Tibial artery (tissue), 4 donors: ENCODE measurements around the gene PAX2.

Experiments
- DNase-seq, 2 donors: peaks; one replicate each; pipeline ENCODE4 v3.0.0-alpha.2; 2019
- H3K27ac ChIP-seq, 2 donors: fragments of 200-600 bp; sonication (generic) in 1 of 2; 1 replicate in 1 of 2; 2 replicates in 1 of 2; pipeline ENCODE4 v1.5.1; 2018 to 2019; ENCODE audit warnings: mild to moderate bottlenecking in 1 of 2
- H3K27me3 ChIP-seq, 2 donors: fragments of 200-600 bp; sonication (generic) in 1 of 2; one replicate each; pipeline versions ENCODE4 v1.5.1 to v1.6.0; 2016 to 2019
- H3K36me3 ChIP-seq, 3 donors: fragments of 200-600 bp; sonication (generic) in 2 of 3; one replicate each; pipeline ENCODE4 v1.5.1; 2016 to 2019; ENCODE audit warnings: mild to moderate bottlenecking in 2 of 3
- H3K4me1 ChIP-seq, 4 donors: fragments of 200-600 bp; sonication (generic) in 2 of 4; 1 replicate in 3 of 4; 2 replicates in 1 of 4; pipeline ENCODE4 v1.5.1; 2016 to 2019
- H3K4me3 ChIP-seq, 2 donors: fragments of 200-600 bp; sonication (generic) in 1 of 2; 1 replicate in 1 of 2; 2 replicates in 1 of 2; pipeline ENCODE4 v1.5.1; 2018 to 2019; ENCODE audit warnings: mild to moderate bottlenecking in 2 of 2
- H3K9me3 ChIP-seq, 3 donors: fragments of 200-600 bp; sonication (generic) in 1 of 3; one replicate each; pipeline ENCODE4 v1.5.1; 2016 to 2019
- intact Hi-C: fragments of 100-400 bp; cut with DNase I; formaldehyde crosslinking; loops from one replicate; pipeline ENCODE4 v1.15.0; 2023; ENCODE audit warnings: low total_unique reads
- TF ChIP-seq, protein P1 (sequence below), 2 experiments: fragments of 200-600 bp in 1 of 2; fragments of 450-650 bp in 1 of 2; IDR thresholded peaks; one replicate each; pipeline ENCODE4 v1.5.1; 2017 to 2019; ENCODE audit warnings: antibody characterized with exemption in 2 of 2, mild to moderate bottlenecking in 1 of 2, moderate library complexity in 1 of 2

PAX2 gene

DNA sequence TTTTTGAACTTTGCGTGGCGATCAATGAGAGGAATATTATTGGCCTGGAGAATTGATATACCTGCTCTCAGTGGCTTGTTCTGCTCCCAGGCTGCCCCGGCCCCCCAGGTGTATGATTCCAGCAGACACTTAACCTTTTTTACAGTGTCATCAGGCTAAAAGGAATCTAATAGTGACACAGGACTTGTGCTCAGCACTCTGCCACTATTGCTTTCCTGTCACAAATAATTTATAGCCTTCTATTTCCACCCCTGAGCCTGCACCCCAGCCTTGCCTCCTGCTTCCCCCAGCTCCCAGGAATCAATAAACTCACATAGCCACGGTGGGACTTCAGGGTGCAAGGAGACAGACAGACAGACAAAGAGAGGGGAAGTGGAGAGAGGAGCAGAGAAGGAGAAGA, 28.3 kb downstream of the PAX2 start:
- no peak for DNase-seq
- intact Hi-C loops: no loop called here
- peaks cover 0 to 39% of the 10 kb centered on the region in 2 donors for H3K27me3 ChIP-seq
- no peaks in the 10 kb centered on the region for H3K9me3 ChIP-seq
- H3K4me3 ChIP-seq: no peak overlapping the region
- no peaks in the 10 kb centered on the region for H3K36me3 ChIP-seq
- H3K4me1 ChIP-seq: no peaks in the 10 kb centered on the region
- TF ChIP-seq, protein P1, sequence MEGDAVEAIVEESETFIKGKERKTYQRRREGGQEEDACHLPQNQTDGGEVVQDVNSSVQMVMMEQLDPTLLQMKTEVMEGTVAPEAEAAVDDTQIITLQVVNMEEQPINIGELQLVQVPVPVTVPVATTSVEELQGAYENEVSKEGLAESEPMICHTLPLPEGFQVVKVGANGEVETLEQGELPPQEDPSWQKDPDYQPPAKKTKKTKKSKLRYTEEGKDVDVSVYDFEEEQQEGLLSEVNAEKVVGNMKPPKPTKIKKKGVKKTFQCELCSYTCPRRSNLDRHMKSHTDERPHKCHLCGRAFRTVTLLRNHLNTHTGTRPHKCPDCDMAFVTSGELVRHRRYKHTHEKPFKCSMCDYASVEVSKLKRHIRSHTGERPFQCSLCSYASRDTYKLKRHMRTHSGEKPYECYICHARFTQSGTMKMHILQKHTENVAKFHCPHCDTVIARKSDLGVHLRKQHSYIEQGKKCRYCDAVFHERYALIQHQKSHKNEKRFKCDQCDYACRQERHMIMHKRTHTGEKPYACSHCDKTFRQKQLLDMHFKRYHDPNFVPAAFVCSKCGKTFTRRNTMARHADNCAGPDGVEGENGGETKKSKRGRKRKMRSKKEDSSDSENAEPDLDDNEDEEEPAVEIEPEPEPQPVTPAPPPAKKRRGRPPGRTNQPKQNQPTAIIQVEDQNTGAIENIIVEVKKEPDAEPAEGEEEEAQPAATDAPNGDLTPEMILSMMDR (IDR thresholded peaks at IDR 0.05): no peak
- no peak overlapping the region for H3K27ac ChIP-seq

DNA sequence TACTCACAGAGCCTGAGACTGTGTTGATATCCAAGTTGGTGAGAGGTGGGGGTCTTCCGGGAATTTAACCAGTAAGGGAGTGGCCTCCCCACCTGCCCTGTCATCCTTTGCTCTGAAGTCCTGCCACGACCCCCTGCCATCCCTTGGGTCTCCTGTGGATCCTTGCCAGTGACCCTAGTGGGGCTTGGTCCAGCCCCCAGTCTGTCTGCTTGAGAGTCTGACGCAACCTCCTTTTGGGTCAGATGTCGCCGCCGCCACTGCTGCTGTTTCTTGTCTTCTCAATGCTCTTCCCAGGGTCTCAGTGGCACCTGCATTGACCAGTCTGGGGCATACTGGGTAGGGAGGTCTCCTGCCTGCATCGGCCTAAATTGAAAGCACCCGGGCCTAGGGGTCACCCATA, 28.8 kb downstream of the PAX2 start:
- intact Hi-C loops: no loop called here
- Histone ChIP-seq H3K27ac (no peak overlapping the region), H3K4me1 (no peaks in the 10 kb centered on the region), H3K27me3 (peaks cover 0 to 44% of the 10 kb centered on the region in 2 donors), H3K36me3 (no peaks in the 10 kb centered on the region), H3K4me3 (no peak overlapping the region), H3K9me3 (no peaks in the 10 kb centered on the region)
- DNase-seq: no peak
- TF ChIP-seq, protein P1 (IDR thresholded peaks at IDR 0.05): no peak

DNA sequence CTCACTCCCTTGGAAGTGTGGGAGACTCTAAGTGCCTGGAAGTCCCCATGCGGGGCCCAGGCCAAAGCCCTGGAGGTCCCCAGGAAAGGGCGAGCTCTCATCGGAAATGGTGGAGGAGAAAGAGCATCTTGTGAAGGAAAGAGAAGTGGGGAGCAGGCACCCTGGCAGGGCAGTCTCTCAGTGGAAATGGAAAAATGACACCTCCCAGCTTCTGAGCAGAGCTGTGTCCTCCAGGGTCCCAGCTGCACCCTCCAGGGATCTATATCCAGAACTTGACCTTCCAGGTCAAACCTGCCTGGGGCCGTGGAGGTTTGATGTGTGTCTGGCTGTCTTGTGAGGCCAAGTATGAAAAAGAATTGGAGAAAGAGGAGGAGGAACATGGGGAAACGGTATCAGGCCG, 29.5 kb downstream of the PAX2 start:
- Histone ChIP-seq H3K36me3 (no peaks in the 10 kb centered on the region), H3K4me3 (no peak overlapping the region), H3K4me1 (no peaks in the 10 kb centered on the region), H3K9me3 (no peaks in the 10 kb centered on the region), H3K27ac (no peak overlapping the region), H3K27me3 (peaks cover 0 to 46% of the 10 kb centered on the region in 2 donors)
- intact Hi-C loops: no loop called here
- TF ChIP-seq, protein P1 (IDR thresholded peaks at IDR 0.05): no peak
- DNase-seq: no peak

DNA sequence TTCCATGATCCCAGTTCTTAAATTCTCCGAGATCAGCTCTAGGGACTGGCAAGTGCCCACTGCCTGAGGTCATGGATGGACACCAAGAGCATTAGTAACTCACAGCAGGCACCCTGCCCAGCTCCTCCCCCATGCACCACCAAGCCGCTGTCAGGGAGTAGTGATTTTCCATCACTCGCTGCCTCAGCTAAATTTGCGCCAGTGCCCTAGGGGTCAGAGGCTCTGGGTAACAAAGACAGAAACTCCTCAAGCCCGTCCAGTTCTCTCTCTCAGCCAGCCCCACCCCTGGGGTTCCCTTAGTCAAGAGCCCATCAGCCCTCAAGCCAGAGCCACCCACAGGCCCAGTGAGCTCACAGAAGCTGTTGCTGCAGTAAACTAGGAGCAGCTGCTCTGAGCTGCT, 30.0 kb downstream of the PAX2 start:
- Histone ChIP-seq H3K36me3 (no peaks in the 10 kb centered on the region), H3K9me3 (no peaks in the 10 kb centered on the region), H3K4me3 (no peak overlapping the region), H3K4me1 (no peaks in the 10 kb centered on the region), H3K27ac (no peak overlapping the region), H3K27me3 (peaks cover 0 to 44% of the 10 kb centered on the region in 2 donors)
- TF ChIP-seq, protein P1 (IDR thresholded peaks at IDR 0.05): no peak
- intact Hi-C loops: no loop called here
- DNase-seq: no peak

DNA sequence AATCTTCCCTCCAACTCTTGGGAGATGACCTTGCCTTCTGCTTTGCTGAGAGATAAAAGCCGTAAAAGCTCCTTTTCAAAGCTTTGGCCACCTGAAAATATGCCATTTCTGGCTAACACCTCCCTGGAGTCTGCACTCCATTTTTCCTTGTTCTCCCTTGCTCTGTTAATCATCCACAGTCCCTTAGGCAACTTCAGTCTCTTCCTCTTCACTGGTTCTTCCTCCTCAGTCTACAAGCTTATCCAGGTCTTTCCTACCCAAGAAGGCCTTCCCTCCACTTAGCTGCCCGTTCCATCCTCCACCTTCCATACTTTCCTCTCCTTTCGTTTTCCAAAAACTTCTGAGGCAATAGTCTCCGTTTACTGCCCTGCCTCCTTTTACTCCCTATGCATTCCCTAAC, 30.5 kb downstream of the PAX2 start:
- no peaks in the 10 kb centered on the region for H3K4me1 ChIP-seq
- H3K36me3 ChIP-seq: no peaks in the 10 kb centered on the region
- no peaks in the 10 kb centered on the region for H3K9me3 ChIP-seq
- intact Hi-C loops: no loop called here
- H3K27me3 ChIP-seq: peaks cover 0 to 47% of the 10 kb centered on the region in 2 donors
- TF ChIP-seq, protein P1 (IDR thresholded peaks at IDR 0.05): no peak
- H3K27ac ChIP-seq: no peak overlapping the region
- H3K4me3 ChIP-seq: no peak overlapping the region
- no peak for DNase-seq

DNA sequence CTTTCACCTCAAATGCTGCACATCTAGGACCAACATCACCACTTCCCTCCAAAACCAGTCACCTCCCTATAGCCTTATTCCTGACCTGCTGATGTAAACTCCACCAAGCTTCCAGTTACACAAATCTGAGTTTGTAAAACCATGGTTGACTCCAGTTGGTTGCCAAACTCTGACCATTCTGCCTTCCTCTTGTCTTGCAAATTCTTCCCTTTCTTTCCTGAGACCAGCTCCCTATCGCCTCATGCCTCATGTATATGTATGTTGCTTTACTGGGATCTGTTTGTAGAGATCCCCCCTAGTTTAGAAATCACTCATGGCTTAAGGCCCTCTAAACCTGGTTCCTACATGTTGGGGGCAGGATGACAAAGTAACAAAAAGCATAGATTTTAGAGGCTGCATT, 31.3 kb downstream of the PAX2 start:
- Histone ChIP-seq H3K4me1 (no peaks in the 10 kb centered on the region), H3K9me3 (no peaks in the 10 kb centered on the region), H3K27ac (no peak overlapping the region), H3K4me3 (no peak overlapping the region), H3K27me3 (peaks cover 0 to 48% of the 10 kb centered on the region in 2 donors), H3K36me3 (no peaks in the 10 kb centered on the region)
- TF ChIP-seq, protein P1 (IDR thresholded peaks at IDR 0.05): no peak
- DNase-seq: no peak
- intact Hi-C loops: no loop called here
